DMS53 (cell line): ENCODE measurements around the gene SPCS2.

Experiments used
- DNase-seq: peaks from one replicate; lab custom pipeline; 2025; lab: John Stamatoyannopoulos, UW

SPCS2 gene

GRCh38 chr11:74948898-74949752, at the start of gene SPCS2, which contains the start of gene XRRA1:
TSS of gene SPCS2 (plus strand) at chr11:74949266. CDS start at chr11:74949286, 20 bp downstream.
TSS of gene XRRA1 (minus strand) at chr11:74949091. CDS start at chr11:74940878, 8,213 bp downstream.
- peak; percentile 100 for DNase-seq

GRCh38 chr11:74902342-74902741, 46.7 kb upstream of the SPCS2 start:
- DNase-seq = no peak

- DNase-seq = no peak
Observed at GRCh38 chr11:74905326-74905725, 43.7 kb upstream of the SPCS2 start.

GRCh38 chr11:74909385-74909784, 39.7 kb upstream of the SPCS2 start:
- DNase-seq = no peak

- no peak for DNase-seq
Observed at GRCh38 chr11:74909812-74910211, 39.3 kb upstream of the SPCS2 start.

- no peak for DNase-seq
Observed at GRCh38 chr11:74923125-74923524, 25.9 kb upstream of the SPCS2 start.

GRCh38 chr11:74925281-74925680, 23.8 kb upstream of the SPCS2 start:
- no peak for DNase-seq

- no peak for DNase-seq
Observed at GRCh38 chr11:74926304-74927030, 22.6 kb upstream of the SPCS2 start.

GRCh38 chr11:74927496-74927895, 21.6 kb upstream of the SPCS2 start:
- no peak for DNase-seq

GRCh38 chr11:74929431-74930363, 19.4 kb upstream of the SPCS2 start:
- DNase-seq = peak; percentile 99

- DNase-seq = no peak
Observed at GRCh38 chr11:74932169-74932568, 16.9 kb upstream of the SPCS2 start.

- DNase-seq = peak; percentile 33
Observed at GRCh38 chr11:74932797-74933196, 16.3 kb upstream of the SPCS2 start.

GRCh38 chr11:74933765-74934164, 15.3 kb upstream of the SPCS2 start:
- DNase-seq = no peak

GRCh38 chr11:74935285-74935684, 13.8 kb upstream of the SPCS2 start:
- no peak for DNase-seq

- no peak for DNase-seq
Observed at GRCh38 chr11:74936087-74936486, 13.0 kb upstream of the SPCS2 start.

- DNase-seq = no peak
Observed at GRCh38 chr11:74936976-74937375, 12.1 kb upstream of the SPCS2 start.

GRCh38 chr11:74937696-74938475, 11.2 kb upstream of the SPCS2 start:
- DNase-seq = no peak

GRCh38 chr11:74941492-74941891, 7.6 kb upstream of the SPCS2 start:
- no peak for DNase-seq

GRCh38 chr11:74942073-74942759, 6.8 kb upstream of the SPCS2 start:
- no peak for DNase-seq

GRCh38 chr11:74948546-74948897, 544 bp upstream of the SPCS2 start:
- peak; percentile 84 for DNase-seq

GRCh38 chr11:74949753-74950137, 679 bp downstream of the SPCS2 start:
- DNase-seq = peak; percentile 54
